ENCODE results near the gene PEX26.
"Not testable (repeated sequence)": the region's sequence is repeated elsewhere in the genome, so short reads cannot be mapped to it uniquely, and the experiment has no call there.

The PEX26 gene

GRCh38 chr22:18141004-18141403 lies 63.2 kb downstream of the PEX26 start:
- H3K4me3 ChIP-seq (ENCODE audit: low read depth, low read length); DNase-seq (ENCODE audit: low read depth): not testable (repeated sequence)

GRCh38 chr22:18144105-18144504 lies 66.3 kb downstream of the PEX26 start:
- no peak for DNase-seq (ENCODE audit: low read depth)
- no peak overlapping the region for H3K4me3 ChIP-seq (ENCODE audit: low read depth, low read length)

- no peak for DNase-seq (ENCODE audit: low read depth)
- no peak overlapping the region for H3K4me3 ChIP-seq (ENCODE audit: low read depth, low read length)
Measured at GRCh38 chr22:18145676-18146388, 68.0 kb downstream of the PEX26 start.

- no peak for DNase-seq (ENCODE audit: low read depth)
- H3K4me3 ChIP-seq (ENCODE audit: low read depth, low read length), result no peak overlapping the region
Measured at GRCh38 chr22:18146389-18146753, 68.6 kb downstream of the PEX26 start.

GRCh38 chr22:18147791-18148190 lies 70.0 kb downstream of the PEX26 start:
- H3K4me3 ChIP-seq (ENCODE audit: low read depth, low read length), result no peak overlapping the region
- DNase-seq (ENCODE audit: low read depth), result no peak

- DNase-seq (ENCODE audit: low read depth), result no peak
- H3K4me3 ChIP-seq (ENCODE audit: low read depth, low read length), result no peak overlapping the region
Measured at GRCh38 chr22:18148293-18148965, 70.6 kb downstream of the PEX26 start.

GRCh38 chr22:18152519-18152918 lies 74.7 kb downstream of the PEX26 start:
- no peak overlapping the region for H3K4me3 ChIP-seq (ENCODE audit: low read depth, low read length)
- DNase-seq (ENCODE audit: low read depth), result no peak

GRCh38 chr22:18154821-18155390 lies 77.1 kb downstream of the PEX26 start:
- DNase-seq (ENCODE audit: low read depth), result peak; percentile 26
- H3K4me3 ChIP-seq (ENCODE audit: low read depth, low read length), result no peak overlapping the region

Data from skeletal muscle cell (primary cell).